IMR-90 (cell line): Measurements from ENCODE around the gene PLBD2. TPM values are rescaled to one million over a fixed set of nuclear protein-coding genes. Genes with fewer than 3 reads are reported as not detected.

ENCODE experiments used
- ATAC-seq: fragments of 200-7000 bp; cut with Tn5 transposase; 2 replicates; pipeline ENCODE4 v1.9.1; 2020; ENCODE audit warnings: low read depth, mild to moderate bottlenecking, moderate library complexity
- BruUV-seq: library from RNA; stranded (reverse); fragments of 400-500 nt; replicated peaks from 2 replicates; lab custom pipeline; 2021; lab: Mats Ljungman, UMichigan
- CTCF ChIA-PET: fragments of 300-600 bp; formaldehyde crosslinking; extraction: SDS; loops from one replicate; lab custom pipeline; 2021; ENCODE audit warnings: antibody characterized with exemption; lab: Yijun Ruan, JAX
- POLR2A ChIA-PET: fragments of 300-600 bp; sonication (Branson Sonifier 250); formaldehyde crosslinking; loops from one replicate; lab custom pipeline; 2022; ENCODE audit warnings: antibody characterized with exemption; ENCODE audit not compliant: unreplicated experiment; lab: Charles Lee
- DNase-seq: peaks from one replicate; pipeline ENCODE4 v3.0.0; 2013
- H2AFZ ChIP-seq: replicated peaks from 2 replicates; pipeline ENCODE3; 2013; ENCODE audit warnings: low read length, mild to moderate bottlenecking; ENCODE audit not compliant: poor library complexity
- H2AK5ac ChIP-seq: 2 replicates; pipeline ENCODE4 v1.6.1; 2013; ENCODE audit warnings: low read depth, low read length, inconsistent platforms
- H2AK9ac ChIP-seq: replicated peaks from 2 replicates; pipeline ENCODE3; 2013; ENCODE audit warnings: mild to moderate bottlenecking, low read depth, low read length, moderate library complexity; ENCODE audit not compliant: poor library complexity
- H2BK120ac ChIP-seq: 2 replicates; pipeline ENCODE4 v1.6.1; 2013; ENCODE audit warnings: low read depth, low read length, inconsistent platforms
- H2BK15ac ChIP-seq: 3 replicates; pipeline ENCODE4 v1.6.1; 2013; ENCODE audit warnings: low read depth, low read length, inconsistent platforms
- H2BK20ac ChIP-seq: 2 replicates; pipeline ENCODE4 v1.6.1; 2013; ENCODE audit warnings: low read depth, mild to moderate bottlenecking, inconsistent platforms, low read length, moderate library complexity
- H2BK5ac ChIP-seq: 2 replicates; pipeline ENCODE4 v1.6.1; 2013; ENCODE audit warnings: mild to moderate bottlenecking, low read depth, low read length, inconsistent platforms; ENCODE audit not compliant: poor library complexity, severe bottlenecking
- H3K14ac ChIP-seq: replicated peaks from 2 replicates; pipeline ENCODE4 v1.6.1; 2013; ENCODE audit warnings: low read depth, low read length, inconsistent platforms
- H3K18ac ChIP-seq: 2 replicates; pipeline ENCODE4 v1.6.1; 2013; ENCODE audit warnings: low read depth, low read length, control low read depth
- H3K23ac ChIP-seq: 2 replicates; pipeline ENCODE4 v1.6.1; 2013; ENCODE audit warnings: low read depth, low read length, inconsistent platforms
- H3K27ac ChIP-seq: 2 replicates; pipeline ENCODE4 v1.5.1; 2013; ENCODE audit warnings: mild to moderate bottlenecking, control low read depth, low read length; ENCODE audit not compliant: insufficient read depth
- H3K27me3 ChIP-seq: 2 replicates; pipeline ENCODE4 v1.6.1; 2013; ENCODE audit warnings: low read length; ENCODE audit not compliant: control insufficient read depth, insufficient read depth
- H3K36me3 ChIP-seq: 2 replicates; pipeline ENCODE4 v1.6.1; 2013; ENCODE audit warnings: low read length, mixed read lengths; ENCODE audit not compliant: control insufficient read depth, insufficient read depth
- H3K4ac ChIP-seq: 2 replicates; pipeline ENCODE4 v1.6.1; 2013; ENCODE audit warnings: low read depth, low read length, inconsistent platforms
- H3K4me1 ChIP-seq: 2 replicates; pipeline ENCODE4 v1.6.1; 2013; ENCODE audit warnings: low read length, mixed read lengths; ENCODE audit not compliant: control insufficient read depth, insufficient read depth
- H3K4me2 ChIP-seq: 2 replicates; pipeline ENCODE4 v1.6.1; 2013; ENCODE audit warnings: low read depth, mild to moderate bottlenecking, control low read depth, low read length, moderate library complexity
- H3K4me3 ChIP-seq: 2 replicates; pipeline ENCODE4 v1.5.1; 2013; ENCODE audit warnings: low read depth, mild to moderate bottlenecking, control low read depth, low read length, moderate library complexity; ENCODE audit not compliant: insufficient read depth
- H3K56ac ChIP-seq: 2 replicates; pipeline ENCODE4 v1.6.1; 2013; ENCODE audit warnings: low read length, inconsistent platforms; ENCODE audit not compliant: insufficient read depth; ENCODE audit errors: extremely low read depth
- H3K79me1 ChIP-seq, 2 experiments: 2 replicates each; pipeline ENCODE4 v1.6.1; 2013; ENCODE audit warnings: low read length in 2 of 2, inconsistent platforms in 1 of 2, low read depth in 1 of 2
- H3K9ac ChIP-seq: 2 replicates; pipeline ENCODE4 v1.6.1; 2013; ENCODE audit warnings: low read depth, low read length, control low read depth
- H3K9me1 ChIP-seq: 2 replicates; pipeline ENCODE4 v1.6.1; 2013; ENCODE audit warnings: low read length, inconsistent platforms; ENCODE audit not compliant: insufficient read depth
- H3K9me3 ChIP-seq: 2 replicates; pipeline ENCODE4 v1.6.1; 2013; ENCODE audit warnings: low read length; ENCODE audit not compliant: control insufficient read depth, insufficient read depth
- H4K20me1 ChIP-seq: 2 replicates; pipeline ENCODE4 v1.6.1; 2013; ENCODE audit warnings: low read length, inconsistent platforms; ENCODE audit not compliant: insufficient read depth
- H4K5ac ChIP-seq: 2 replicates; pipeline ENCODE4 v1.6.1; 2013; ENCODE audit warnings: mild to moderate bottlenecking, low read depth, low read length, control low read depth
- H4K8ac ChIP-seq, 2 experiments: 2 replicates each; pipeline ENCODE4 v1.6.1; 2013; ENCODE audit warnings: low read depth in 2 of 2, low read length in 2 of 2, control low read depth in 1 of 2, inconsistent platforms in 1 of 2
- H4K91ac ChIP-seq: 2 replicates; pipeline ENCODE4 v1.6.1; 2013; ENCODE audit warnings: low read depth, low read length, inconsistent platforms; ENCODE audit not compliant: insufficient read depth
- BHLHE40 ChIP-seq: fragments of 150-350 bp; IDR thresholded peaks from 2 replicates; pipeline ENCODE4 v1.6.1; 2016; ENCODE audit warnings: mild to moderate bottlenecking, low read depth, low read length
- CEBPB ChIP-seq: IDR thresholded peaks from 2 replicates; pipeline ENCODE4 v1.6.1; 2012; ENCODE audit warnings: low read depth, low read length, improper control_type of control experiment
- CHD1 ChIP-seq: IDR thresholded peaks from 2 replicates; pipeline ENCODE4 v1.6.1; 2012; ENCODE audit warnings: low read depth, low read length, improper control_type of control experiment
- CTCF ChIP-seq: conservative IDR thresholded peaks from 2 replicates; pipeline ENCODE4 v1.5.1; 2012; ENCODE audit warnings: mild to moderate bottlenecking, low read depth, low read length, improper control_type of control experiment
- ELK1 ChIP-seq: fragments of 150-350 bp; IDR thresholded peaks from 2 replicates; pipeline ENCODE4 v1.6.1; 2016; ENCODE audit warnings: low read depth, mild to moderate bottlenecking, low read length, moderate library complexity, borderline replicate concordance
- MAFK ChIP-seq: IDR thresholded peaks from 2 replicates; pipeline ENCODE4 v1.6.1; 2012; ENCODE audit warnings: low read depth, low read length, improper control_type of control experiment
- NFE2L2 ChIP-seq: fragments of 150-350 bp; IDR thresholded peaks from 2 replicates; pipeline ENCODE4 v1.6.1; 2016; ENCODE audit warnings: low read depth, mild to moderate bottlenecking, low read length
- POLR2A ChIP-seq: IDR thresholded peaks from 2 replicates; pipeline ENCODE4 v1.6.1; 2012; ENCODE audit warnings: mild to moderate bottlenecking, low read depth, low read length
- RAD21 ChIP-seq: IDR thresholded peaks from 2 replicates; pipeline ENCODE4 v1.6.1; 2012; ENCODE audit warnings: low read length, improper control_type of control experiment
- RFX5 ChIP-seq: IDR thresholded peaks from 2 replicates; pipeline ENCODE4 v1.8.0; 2012; ENCODE audit warnings: low read depth, mild to moderate bottlenecking, low read length, moderate library complexity
- WGBS, 2 experiments: methylation state at CpG; one replicate each; pipeline versions ENCODE4 v1.1.5 to v1.1.7; 2013; ENCODE audit warnings: missing lambda C conversion rate in 2 of 2; ENCODE audit not compliant: insufficient read length in 1 of 2; ENCODE audit errors: extremely low coverage in 2 of 2; 5-methylcytosine and 5-hydroxymethylcytosine counted together
- dilution Hi-C: fragments of 300-500 bp; cut with HindIII; formaldehyde crosslinking; loops from one replicate; pipeline ENCODE4 v1.14.3; 2018; ENCODE audit warnings: low sequenced_read_pairs; ENCODE audit not compliant: unreplicated experiment
- in situ Hi-C: fragments of 300-500 bp; cut with MboI; formaldehyde crosslinking; loops from 3 replicates; pipeline ENCODE4 v1.14.3; 2019; ENCODE audit warnings: low sequenced_read_pairs, inconsistent platforms, mixed read lengths
- intact Hi-C: fragments of 100-400 bp; cut with micrococcal nuclease; formaldehyde crosslinking; loops from 2 replicates; pipeline ENCODE4 v1.10.0; 2022
- polyA plus RNA-seq, 3 experiments: library from polyadenylated mRNA; depleted of rRNA; stranded (reverse); fragments of >200 nt; gene quantifications; 2 replicates each; pipeline ENCODE4 v1.2.3, GENCODE V29; 2012; ENCODE audit warnings: low replicate concordance in 1 of 3
- total RNA-seq: library from RNA; depleted of rRNA; stranded (reverse); fragments of >200 nt; gene quantifications from 2 replicates; pipeline ENCODE4 v1.2.3, GENCODE V29; 2012

PLBD2 gene
- total and polyA plus RNA-seq, 2 of the 4 experiments (the other 2 are of a cell fraction), result 7.3 to 44.5 TPM

- no peak overlapping the region for H2AK9ac ChIP-seq
- no peak overlapping the region for H3K23ac ChIP-seq
- H3K9me1 ChIP-seq, result no peaks in the 10 kb centered on the region
- H4K5ac ChIP-seq, result no peak overlapping the region
- 86% methylated on average over 10 of the region's 23 CpGs; no CpG with 5 or more reads in 1 of the 2 experiments for WGBS, 2 experiments
- intact Hi-C loops (no loop called here), dilution Hi-C loops (no loop called here), in situ Hi-C loops (no loop called here)
- H4K91ac ChIP-seq, result no peak overlapping the region
- H3K27me3 ChIP-seq, result peaks cover 4% of the 10 kb centered on the region; the same call in 1 of the 2 replicates
- H3K18ac ChIP-seq, result no peak overlapping the region
- H3K9ac ChIP-seq, result no peak overlapping the region
- no peak for DNase-seq
- H3K9me3 ChIP-seq, result no peaks in the 10 kb centered on the region
- no peaks in the 10 kb centered on the region for H3K79me1 ChIP-seq
- no peak overlapping the region for H2BK15ac ChIP-seq
- no peaks in the 10 kb centered on the region for H3K36me3 ChIP-seq
- H3K4me2 ChIP-seq, result no peak overlapping the region
- H2BK120ac ChIP-seq, result no peak overlapping the region
- H3K56ac ChIP-seq, result no peak overlapping the region
- no peak overlapping the region for H2BK5ac ChIP-seq
- H3K4me3 ChIP-seq, result no peak overlapping the region
- no peak overlapping the region for H2AK5ac ChIP-seq
- H3K14ac ChIP-seq, result no peak overlapping the region
- no peak overlapping the region for H2BK20ac ChIP-seq
- no peak overlapping the region for H2AFZ ChIP-seq
- ATAC-seq, result no peak
- H3K27ac ChIP-seq, result no peak overlapping the region
- no peak overlapping the region for H4K8ac ChIP-seq
- no peak overlapping the region for H3K4ac ChIP-seq
- no peaks in the 10 kb centered on the region for H4K20me1 ChIP-seq
- POLR2A ChIA-PET, result no interaction called here
- CTCF ChIA-PET, result interaction anchor here (0.6 to 1.7 kb wide), 2 partner anchors 12 to 23 kb away, joined by 3 to 5 read pairs; no protein-coding TSS in a partner anchor
- BruUV-seq, result no TSS peak
- H3K4me1 ChIP-seq, result no peaks in the 10 kb centered on the region
- TF ChIP-seq RFX5 (no peak), NFE2L2 (no peak), BHLHE40 (no peak), CHD1 (no peak), CEBPB (no peak), RAD21 (no peak), CTCF (no peak), MAFK (no peak), ELK1 (no peak), POLR2A (no peak)
Measured at GRCh38 chr12:113402586-113403260, 44.3 kb downstream of the PLBD2 start.
